Panc1 (cell line): ENCODE measurements around the gene FAM149A. TPM values are rescaled to one million over a fixed set of nuclear protein-coding genes. Genes with fewer than 3 reads are reported as not detected.

Experiments
- ATAC-seq: fragments of 200-7000 bp; cut with Tn5 transposase; 2 replicates; pipeline ENCODE4 v1.9.1; 2020; ENCODE audit warnings: mild to moderate bottlenecking, moderate library complexity
- BruUV-seq: library from RNA; stranded (reverse); fragments of 400-500 nt; replicated peaks from 2 replicates; lab custom pipeline; 2021; lab: Mats Ljungman, UMichigan
- CTCF ChIA-PET: fragments of 300-600 bp; sonication (Branson Sonifier 250); formaldehyde crosslinking; loops from one replicate; lab custom pipeline; 2022; ENCODE audit warnings: antibody characterized with exemption; lab: Charles Lee
- POLR2A ChIA-PET: fragments of 300-600 bp; sonication (Branson Sonifier 250); formaldehyde crosslinking; loops from one replicate; lab custom pipeline; 2022; ENCODE audit warnings: antibody characterized with exemption; lab: Charles Lee
- DNase-seq: peaks from one replicate; pipeline ENCODE4 v3.0.0-alpha.2; 2010; ENCODE audit warnings: low read depth, low spot score
- H3K27ac ChIP-seq: 2 replicates; pipeline ENCODE4 v1.5.1; 2011; ENCODE audit warnings: mild to moderate bottlenecking, low read length, inconsistent platforms
- H3K27me3 ChIP-seq: fragments of 200-500 bp; sonication (Bioruptor generic); 2 replicates; pipeline ENCODE4 v1.6.0; 2014; ENCODE audit warnings: low read length, inconsistent platforms; ENCODE audit not compliant: control insufficient read depth, insufficient read depth
- H3K36me3 ChIP-seq: fragments of 200-500 bp; sonication (Bioruptor generic); 2 replicates; pipeline ENCODE4 v1.5.1; 2014; ENCODE audit warnings: inconsistent platforms, mild to moderate bottlenecking, low read length, moderate library complexity; ENCODE audit not compliant: control insufficient read depth, insufficient read depth
- H3K4me1 ChIP-seq: 2 replicates; pipeline ENCODE4 v1.5.1; 2011; ENCODE audit warnings: inconsistent platforms, mild to moderate bottlenecking, low read length, moderate library complexity; ENCODE audit not compliant: control insufficient read depth, insufficient read depth
- H3K4me3 ChIP-seq, 2 experiments: 2 replicates each; pipeline ENCODE4 v1.5.1; 2011 to 2012; ENCODE audit warnings: low read depth in 2 of 2, low read length in 2 of 2, mild to moderate bottlenecking in 2 of 2, inconsistent platforms in 1 of 2, moderate library complexity in 1 of 2
- H3K9me3 ChIP-seq: fragments of 200-500 bp; sonication (Bioruptor generic); 2 replicates; pipeline ENCODE4 v1.5.1; 2014; ENCODE audit warnings: low read depth, mild to moderate bottlenecking, inconsistent platforms, low read length, moderate library complexity; ENCODE audit not compliant: control insufficient read depth, insufficient read depth
- CTCF ChIP-seq: fragments of 450-650 bp; IDR thresholded peaks from 2 replicates; pipeline ENCODE4 v1.5.1; 2017; ENCODE audit warnings: mild to moderate bottlenecking
- POLR2AphosphoS5 ChIP-seq: IDR thresholded peaks from 2 replicates; pipeline ENCODE4 v1.6.1; 2012; ENCODE audit warnings: mild to moderate bottlenecking, low read depth, low read length, moderate library complexity
- REST ChIP-seq, 2 experiments: IDR thresholded peaks; 2 replicates each; pipeline ENCODE4 v1.6.1; 2011 to 2012; ENCODE audit warnings: low read depth in 2 of 2, control low read depth in 1 of 2, low read length in 1 of 2, mild to moderate bottlenecking in 1 of 2, moderate library complexity in 1 of 2; ENCODE audit not compliant: insufficient read depth in 1 of 2
- SIN3A ChIP-seq: IDR thresholded peaks from 2 replicates; pipeline ENCODE4 v1.6.1; 2012; ENCODE audit warnings: low read depth, mild to moderate bottlenecking, low read length, moderate library complexity, borderline replicate concordance; ENCODE audit not compliant: insufficient read depth
- TCF7L2 ChIP-seq: IDR thresholded peaks from 2 replicates; pipeline ENCODE4 v1.6.1; 2011; ENCODE audit warnings: mild to moderate bottlenecking, low read depth, low read length, inconsistent platforms
- in situ Hi-C: cut with HindIII; loops from 2 replicates; pipeline ENCODE4 v1.10.0; 2016; ENCODE audit warnings: low sequenced_read_pairs, low pct_unique_long_range_greater_than_20kb
- intact Hi-C: fragments of 100-400 bp; cut with micrococcal nuclease; formaldehyde crosslinking; loops from one replicate; pipeline ENCODE4 v1.10.0; 2022; ENCODE audit not compliant: unreplicated experiment
- total RNA-seq: library from RNA; stranded (reverse); gene quantifications from one replicate; pipeline ENCODE4 v1.2.1, GENCODE V29; 2021; ENCODE audit not compliant: unreplicated experiment

The FAM149A gene
- total RNA-seq, 1 experiment from 2014 or later: 0.13 TPM

GRCh38 chr4:186146458-186146857 lies 42.0 kb downstream of the FAM149A start:
- intact Hi-C loops: no loop called here
- POLR2A ChIA-PET: no interaction called here

GRCh38 chr4:186148336-186148975 lies 44.0 kb downstream of the FAM149A start:
- Histone ChIP-seq H3K27me3 (peaks cover 15% of the 10 kb centered on the region), H3K36me3 (no peaks in the 10 kb centered on the region), H3K27ac (no peak overlapping the region), H3K4me3 (no peak overlapping the region), H3K4me1 (peaks cover 4% of the 10 kb centered on the region; the same call in 1 of the 2 replicates), H3K9me3 (no peaks in the 10 kb centered on the region)
- BruUV-seq: no TSS peak
- POLR2A ChIA-PET: no interaction called here
- TF ChIP-seq CTCF (no peak), SIN3A (no peak), POLR2AphosphoS5 (no peak), TCF7L2 (no peak), REST (IDR thresholded peaks at IDR 0.05; ENCODE audit: insufficient read depth in 1 of 2, low read depth in 2 of 2, low read length in 1 of 2) (no peak)
- ATAC-seq (no peak), DNase-seq (no peak)
- intact Hi-C loops (no loop called here), in situ Hi-C loops (no loop called here)
- CTCF ChIA-PET: no interaction called here

More at GRCh38 chr4:186146458-186146857, 42.0 kb downstream of the FAM149A start:
- H3K4me3 ChIP-seq: no peak overlapping the region
- in situ Hi-C loops: no loop called here
- CTCF ChIA-PET: no interaction called here
- ATAC-seq (no peak), DNase-seq (no peak)
- TF ChIP-seq POLR2AphosphoS5 (no peak), SIN3A (no peak)
- H3K27ac ChIP-seq: no peak overlapping the region
- no peaks in the 10 kb centered on the region for H3K36me3 ChIP-seq
- H3K4me1 ChIP-seq: peaks cover 4% of the 10 kb centered on the region; the same call in 1 of the 2 replicates
- BruUV-seq: no TSS peak
- H3K9me3 ChIP-seq: no peaks in the 10 kb centered on the region
- H3K27me3 ChIP-seq: peaks cover 15% of the 10 kb centered on the region

- POLR2A ChIA-PET: no interaction called here
- H3K36me3 ChIP-seq: no peaks in the 10 kb centered on the region
- no peaks in the 10 kb centered on the region; the same call in 1 of the 2 replicates for H3K4me1 ChIP-seq
- no peak for DNase-seq
- no peak for ATAC-seq
- H3K27me3 ChIP-seq: peaks cover 15% of the 10 kb centered on the region
- no peaks in the 10 kb centered on the region for H3K9me3 ChIP-seq
- in situ Hi-C loops: no loop called here
- H3K27ac ChIP-seq: no peak overlapping the region
- TF ChIP-seq TCF7L2 (no peak), CTCF (no peak), POLR2AphosphoS5 (no peak), SIN3A (no peak), REST (IDR thresholded peaks at IDR 0.05; ENCODE audit: insufficient read depth in 1 of 2, low read depth in 2 of 2, low read length in 1 of 2) (no peak)
- no peak overlapping the region for H3K4me3 ChIP-seq
- intact Hi-C loops: no loop called here
- BruUV-seq: no TSS peak
- CTCF ChIA-PET: no interaction called here
Observed at GRCh38 chr4:186149872-186150271, 45.4 kb downstream of the FAM149A start.
